Measurements from ENCODE around the gene P2RY12. TPM values are rescaled to one million over a fixed set of nuclear protein-coding genes. Genes with fewer than 3 reads are reported as not detected.

Gene P2RY12
- total and polyA plus RNA-seq, 2 donors (not counting 1 experiment from before 2014, with no cell fraction given) = 0.34 to 2.5 TPM

DNA sequence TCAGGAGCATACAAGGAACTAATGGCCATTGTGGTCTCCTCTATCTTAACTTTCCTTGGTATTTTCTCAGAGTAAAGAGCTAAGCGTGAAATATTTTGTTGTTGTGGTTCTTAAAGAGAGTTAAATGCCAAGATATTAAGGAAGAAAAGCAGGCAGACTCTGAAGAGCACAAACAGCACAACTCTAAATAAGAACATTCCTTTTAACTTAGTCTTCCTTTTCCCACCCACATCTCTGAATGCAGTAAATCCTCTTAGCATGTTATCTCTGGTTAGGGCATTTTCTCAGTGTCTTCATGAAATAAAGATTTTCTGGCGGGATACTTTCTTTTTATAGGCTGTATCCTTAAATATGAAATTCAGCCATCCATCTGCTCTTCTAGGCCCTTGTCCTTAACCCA, 69.4 kb downstream of the P2RY12 start:
- H3K27me3 ChIP-seq (ENCODE audit: control insufficient read depth, insufficient read depth, low read length) = no peaks in the 10 kb centered on the region
- H2AFZ ChIP-seq (ENCODE audit: low read length) = no peak overlapping the region
- no peaks in the 10 kb centered on the region for H3K79me2 ChIP-seq (ENCODE audit: control insufficient read depth, insufficient read depth, low read length)
- peak; percentile 55 to 64 for DNase-seq (ENCODE audit: low read depth in 2 of 2)
- no peaks in the 10 kb centered on the region for H4K20me1 ChIP-seq (ENCODE audit: control insufficient read depth, extremely low read depth, insufficient read depth, low read length)
- no peak for TF ChIP-seq EZH2 (IDR thresholded peaks at IDR 0.05; ENCODE audit: low read length, missing control alignments)
- TF ChIP-seq, protein P1, sequence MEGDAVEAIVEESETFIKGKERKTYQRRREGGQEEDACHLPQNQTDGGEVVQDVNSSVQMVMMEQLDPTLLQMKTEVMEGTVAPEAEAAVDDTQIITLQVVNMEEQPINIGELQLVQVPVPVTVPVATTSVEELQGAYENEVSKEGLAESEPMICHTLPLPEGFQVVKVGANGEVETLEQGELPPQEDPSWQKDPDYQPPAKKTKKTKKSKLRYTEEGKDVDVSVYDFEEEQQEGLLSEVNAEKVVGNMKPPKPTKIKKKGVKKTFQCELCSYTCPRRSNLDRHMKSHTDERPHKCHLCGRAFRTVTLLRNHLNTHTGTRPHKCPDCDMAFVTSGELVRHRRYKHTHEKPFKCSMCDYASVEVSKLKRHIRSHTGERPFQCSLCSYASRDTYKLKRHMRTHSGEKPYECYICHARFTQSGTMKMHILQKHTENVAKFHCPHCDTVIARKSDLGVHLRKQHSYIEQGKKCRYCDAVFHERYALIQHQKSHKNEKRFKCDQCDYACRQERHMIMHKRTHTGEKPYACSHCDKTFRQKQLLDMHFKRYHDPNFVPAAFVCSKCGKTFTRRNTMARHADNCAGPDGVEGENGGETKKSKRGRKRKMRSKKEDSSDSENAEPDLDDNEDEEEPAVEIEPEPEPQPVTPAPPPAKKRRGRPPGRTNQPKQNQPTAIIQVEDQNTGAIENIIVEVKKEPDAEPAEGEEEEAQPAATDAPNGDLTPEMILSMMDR (conservative IDR thresholded peaks at IDR 0.05 in 1 of 2, IDR thresholded peaks at IDR 0.05 in 1 of 2; ENCODE audit: low read depth in 1 of 2, low read length in 2 of 2) = no peak
- H3K36me3 ChIP-seq (ENCODE audit: control insufficient read depth, insufficient read depth, low read length) = no peaks in the 10 kb centered on the region
- H3K4me2 ChIP-seq (ENCODE audit: extremely low read depth, insufficient read depth, low read length) = no peak overlapping the region
- no peak overlapping the region for H3K4me3 ChIP-seq (replicated peaks in 1 of 4; ENCODE audit: control extremely low read depth in 1 of 4, insufficient read depth in 1 of 4, low read depth in 3 of 4, low read length in 4 of 4)
- peaks cover 10% of the 10 kb centered on the region for H3K4me1 ChIP-seq (ENCODE audit: control insufficient read depth, extremely low read depth, insufficient read depth, low read length)
- no peak overlapping the region for H3K27ac ChIP-seq (ENCODE audit: insufficient read depth, low read length)
- H3K9me3 ChIP-seq (ENCODE audit: control insufficient read depth, insufficient read depth, low read depth, low read length) = no peaks in the 10 kb centered on the region
- no peak overlapping the region for H3K9ac ChIP-seq (ENCODE audit: insufficient read depth, low read length)

DNA sequence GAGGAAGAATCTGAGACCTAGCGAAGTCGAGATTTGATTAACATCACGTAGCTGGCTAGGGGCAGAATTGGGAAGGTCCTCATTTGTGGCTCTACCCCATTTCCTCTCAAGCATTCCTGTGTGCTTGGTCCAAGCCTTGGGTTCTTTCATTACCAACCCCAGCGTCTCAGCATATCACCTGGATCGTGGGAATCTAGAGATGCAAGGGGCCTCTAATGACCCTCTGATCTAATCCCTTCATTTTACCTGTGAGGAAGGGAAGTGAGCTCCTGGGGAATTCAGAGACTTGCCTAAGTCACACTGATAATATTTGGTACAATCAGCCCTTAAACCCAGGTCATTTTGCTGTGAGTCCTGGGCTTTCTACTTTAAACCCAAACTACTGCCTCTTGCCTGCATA, 70.0 kb downstream of the P2RY12 start:
- Histone ChIP-seq H3K9me3 (ENCODE audit: control insufficient read depth, insufficient read depth, low read depth, low read length) (no peaks in the 10 kb centered on the region), H3K27ac (ENCODE audit: insufficient read depth, low read length) (no peak overlapping the region), H3K9ac (ENCODE audit: insufficient read depth, low read length) (no peak overlapping the region), H4K20me1 (ENCODE audit: control insufficient read depth, extremely low read depth, insufficient read depth, low read length) (no peaks in the 10 kb centered on the region), H3K36me3 (ENCODE audit: control insufficient read depth, insufficient read depth, low read length) (no peaks in the 10 kb centered on the region), H3K4me2 (ENCODE audit: extremely low read depth, insufficient read depth, low read length) (no peak overlapping the region), H3K79me2 (ENCODE audit: control insufficient read depth, insufficient read depth, low read length) (no peaks in the 10 kb centered on the region), H3K4me3 (replicated peaks in 1 of 4; ENCODE audit: control extremely low read depth in 1 of 4, insufficient read depth in 1 of 4, low read depth in 3 of 4, low read length in 4 of 4) (no peak overlapping the region), H3K4me1 (ENCODE audit: control insufficient read depth, extremely low read depth, insufficient read depth, low read length) (peaks cover 6% of the 10 kb centered on the region), H2AFZ (ENCODE audit: low read length) (no peak overlapping the region), H3K27me3 (ENCODE audit: control insufficient read depth, insufficient read depth, low read length) (no peaks in the 10 kb centered on the region)
- no peak for TF ChIP-seq EZH2 (IDR thresholded peaks at IDR 0.05; ENCODE audit: low read length, missing control alignments)
- TF ChIP-seq, protein P1 (conservative IDR thresholded peaks at IDR 0.05 in 1 of 2, IDR thresholded peaks at IDR 0.05 in 1 of 2; ENCODE audit: low read depth in 1 of 2, low read length in 2 of 2) = no peak
- DNase-seq (ENCODE audit: low read depth in 2 of 2) = no peak

DNA sequence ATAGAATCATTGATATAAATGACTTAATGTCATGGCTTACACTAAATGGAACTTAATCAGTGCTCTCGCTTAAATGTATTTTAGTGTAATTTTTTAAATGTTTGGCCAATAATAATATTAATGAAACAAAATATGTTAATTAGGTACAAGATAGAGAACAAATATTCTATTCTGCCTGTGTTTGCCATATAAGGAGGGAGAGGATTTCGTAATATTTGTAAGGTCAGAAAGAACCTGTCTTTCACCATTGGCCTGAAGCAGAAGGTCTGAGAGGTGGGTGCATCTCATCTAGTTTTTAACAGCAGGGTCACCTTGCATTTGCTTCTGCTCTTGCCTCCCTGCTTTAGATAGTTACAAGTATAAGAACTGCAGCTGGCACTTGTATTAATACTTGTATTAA, 70.4 kb downstream of the P2RY12 start:
- Histone ChIP-seq H3K9me3 (ENCODE audit: control insufficient read depth, insufficient read depth, low read depth, low read length) (no peaks in the 10 kb centered on the region), H3K9ac (ENCODE audit: insufficient read depth, low read length) (no peak overlapping the region), H4K20me1 (ENCODE audit: control insufficient read depth, extremely low read depth, insufficient read depth, low read length) (no peaks in the 10 kb centered on the region), H2AFZ (ENCODE audit: low read length) (no peak overlapping the region), H3K79me2 (ENCODE audit: control insufficient read depth, insufficient read depth, low read length) (no peaks in the 10 kb centered on the region), H3K36me3 (ENCODE audit: control insufficient read depth, insufficient read depth, low read length) (no peaks in the 10 kb centered on the region), H3K4me2 (ENCODE audit: extremely low read depth, insufficient read depth, low read length) (no peak overlapping the region), H3K27ac (ENCODE audit: insufficient read depth, low read length) (no peak overlapping the region), H3K27me3 (ENCODE audit: control insufficient read depth, insufficient read depth, low read length) (no peaks in the 10 kb centered on the region), H3K4me1 (ENCODE audit: control insufficient read depth, extremely low read depth, insufficient read depth, low read length) (peaks cover 4% of the 10 kb centered on the region), H3K4me3 (replicated peaks in 1 of 4; ENCODE audit: control extremely low read depth in 1 of 4, insufficient read depth in 1 of 4, low read depth in 3 of 4, low read length in 4 of 4) (no peak overlapping the region)
- TF ChIP-seq, protein P1 (conservative IDR thresholded peaks at IDR 0.05 in 1 of 2, IDR thresholded peaks at IDR 0.05 in 1 of 2; ENCODE audit: low read depth in 1 of 2, low read length in 2 of 2) = no peak
- no peak for TF ChIP-seq EZH2 (IDR thresholded peaks at IDR 0.05; ENCODE audit: low read length, missing control alignments)
- DNase-seq (ENCODE audit: low read depth in 2 of 2) = no peak

Measured in fibroblast of lung (primary cell).